ENCODE results near the gene CFAP68. TPM values are rescaled to one million over a fixed set of nuclear protein-coding genes. Genes with fewer than 3 reads are reported as not detected.
"Not testable (repeated sequence)": the region's sequence is repeated elsewhere in the genome, so short reads cannot be mapped to it uniquely, and the experiment has no call there.

CFAP68 gene
- total RNA-seq, 1 donor from 2014 or later: 16.1 TPM

DNA sequence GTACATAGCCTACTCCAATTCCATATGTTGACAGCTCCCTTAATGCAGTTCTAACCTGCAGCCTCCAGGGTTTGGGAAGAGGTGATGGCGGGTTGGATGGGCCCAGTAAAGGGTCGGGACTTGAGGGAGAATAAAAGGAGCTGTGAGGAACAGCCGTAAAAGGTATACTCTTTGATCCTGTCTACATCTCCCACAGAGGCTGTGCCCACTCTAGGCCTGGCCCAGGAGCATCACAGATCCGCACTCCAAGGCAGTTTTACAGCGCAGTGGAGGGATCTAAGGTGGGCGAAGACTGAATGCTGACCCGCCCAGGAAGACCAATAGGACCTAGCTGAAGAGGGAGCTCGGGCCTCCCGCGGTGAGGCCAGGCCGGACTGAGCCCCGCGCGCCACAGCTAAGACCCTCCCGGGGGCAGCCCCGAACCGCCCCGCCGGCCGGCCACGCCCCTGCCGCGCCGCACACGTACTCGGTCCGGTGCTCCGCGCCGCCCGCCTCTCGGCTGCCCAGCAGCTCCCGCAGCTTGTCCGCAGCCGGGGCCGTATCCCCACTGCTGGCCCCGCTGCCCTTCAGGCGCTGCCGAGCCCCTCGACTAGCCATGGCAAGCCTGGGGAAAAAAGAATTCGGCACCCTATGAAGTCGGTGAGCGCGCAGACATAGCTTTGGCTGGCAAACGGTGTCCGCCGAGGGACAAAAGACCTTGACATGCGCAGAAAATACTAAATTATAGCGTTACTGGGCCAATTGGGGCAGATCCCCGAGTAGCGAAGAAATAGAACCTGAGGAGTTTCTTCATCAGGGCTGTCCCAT lies 8.3 kb upstream of the CFAP68 start, which contains the start of gene ALG9:
ALG9 (minus strand) TSS at position 696 of the 807 bp plus-strand sequence; CDS start at position 597, 99 bp downstream.
- DNase-seq: peak; percentile 91

DNA sequence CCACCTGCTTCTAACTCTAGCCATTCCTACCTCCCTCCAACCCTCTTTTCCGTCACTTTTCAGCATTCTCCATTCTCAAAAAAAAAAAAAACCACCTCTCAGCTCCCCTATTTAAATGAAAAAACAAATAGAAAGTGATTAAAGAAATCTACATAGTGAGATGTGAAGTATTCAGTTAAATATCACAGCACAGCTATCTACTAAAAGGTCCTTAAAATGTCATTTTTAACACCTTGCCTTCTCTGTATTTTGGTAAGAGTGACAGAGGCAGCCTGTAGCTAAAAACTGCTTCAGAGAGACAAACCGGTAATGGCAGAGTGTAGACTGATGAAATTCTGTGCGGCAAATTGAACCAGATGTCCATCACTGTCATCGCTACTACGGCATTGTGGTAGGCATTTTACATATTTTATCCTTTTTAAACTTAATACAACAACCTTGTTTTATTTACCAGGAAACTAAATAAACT lies 7.6 kb upstream of the CFAP68 start:
- no peak for DNase-seq

DNA sequence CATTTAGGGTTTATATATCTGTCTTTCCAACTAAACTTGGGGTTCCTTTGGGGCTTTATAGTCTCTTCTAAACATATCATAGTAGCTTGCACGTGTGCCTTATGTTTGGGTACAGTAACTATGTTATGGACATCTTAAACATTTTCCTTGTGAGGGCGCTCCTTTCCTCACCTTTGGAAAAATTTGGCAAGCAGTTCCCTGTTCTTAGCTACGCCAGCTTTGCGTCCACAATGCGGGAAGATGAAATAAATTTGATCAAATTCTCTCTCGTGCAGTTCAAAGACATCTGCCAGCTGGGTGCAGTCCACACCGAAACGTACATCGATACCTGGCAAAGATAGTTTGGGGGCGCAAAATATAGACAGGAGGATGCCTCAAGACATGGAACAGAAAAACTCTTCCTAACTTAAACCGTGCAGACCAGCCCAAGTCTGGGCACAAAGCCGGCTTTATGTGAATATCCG lies 924 bp upstream of the CFAP68 start:
- DNase-seq: no peak

DNA sequence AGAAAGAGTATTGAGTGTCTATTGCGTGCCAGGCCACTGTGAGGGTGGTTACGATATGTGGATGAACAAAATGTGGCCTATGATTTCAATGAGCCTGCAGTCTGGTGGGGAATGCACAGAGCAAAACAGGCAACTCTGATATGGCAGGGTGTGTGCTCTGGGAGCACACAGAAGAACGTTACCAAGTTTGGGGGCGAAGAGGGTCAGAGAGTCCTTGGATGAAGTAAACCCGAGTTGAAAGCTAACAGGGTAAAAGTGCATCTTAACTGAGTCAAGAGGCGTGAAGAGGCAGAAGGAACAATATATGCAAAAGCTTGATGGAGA lies 258 bp downstream of the CFAP68 start:
- no peak for DNase-seq

DNA sequence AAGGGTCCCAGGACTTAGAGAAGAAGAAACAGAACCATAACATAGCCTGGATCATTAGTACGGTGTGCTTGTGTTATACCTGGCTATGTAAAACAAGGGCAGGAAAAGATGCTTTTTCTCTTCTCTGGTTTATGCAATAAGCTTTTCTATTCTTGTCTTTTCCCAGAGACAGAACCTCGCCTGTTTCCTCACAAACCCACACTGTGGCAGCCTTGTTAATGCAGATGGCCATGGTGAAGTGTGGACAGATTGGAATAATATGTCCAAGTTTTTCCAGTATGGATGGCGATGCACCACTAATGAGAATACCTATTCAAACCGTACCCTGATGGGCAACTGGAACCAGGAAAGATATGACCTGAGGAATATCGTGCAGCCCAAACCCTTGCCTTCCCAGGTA lies 2.9 kb downstream of the CFAP68 start:
- no peak for DNase-seq

DNA sequence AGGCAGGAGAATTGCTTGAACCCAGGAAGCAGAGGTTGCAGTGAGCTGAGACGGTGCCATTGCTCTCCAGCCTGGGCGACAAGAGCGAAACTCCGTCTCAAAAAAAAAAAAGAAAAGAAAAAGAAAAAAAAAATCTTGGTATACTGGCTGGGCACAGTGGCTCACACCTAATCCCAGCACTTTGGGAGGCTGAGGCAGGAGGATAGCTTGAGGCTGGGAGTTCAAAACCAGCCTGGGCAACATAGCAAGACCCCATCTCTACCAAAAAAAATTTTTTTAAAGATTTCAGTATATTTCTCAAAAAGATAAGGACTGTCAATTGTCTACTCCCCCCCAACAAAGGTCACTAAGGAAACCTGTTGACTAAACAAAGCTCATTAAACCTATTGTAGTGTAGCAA lies 5.7 kb downstream of the CFAP68 start:
- not testable (repeated sequence) for DNase-seq

DNA sequence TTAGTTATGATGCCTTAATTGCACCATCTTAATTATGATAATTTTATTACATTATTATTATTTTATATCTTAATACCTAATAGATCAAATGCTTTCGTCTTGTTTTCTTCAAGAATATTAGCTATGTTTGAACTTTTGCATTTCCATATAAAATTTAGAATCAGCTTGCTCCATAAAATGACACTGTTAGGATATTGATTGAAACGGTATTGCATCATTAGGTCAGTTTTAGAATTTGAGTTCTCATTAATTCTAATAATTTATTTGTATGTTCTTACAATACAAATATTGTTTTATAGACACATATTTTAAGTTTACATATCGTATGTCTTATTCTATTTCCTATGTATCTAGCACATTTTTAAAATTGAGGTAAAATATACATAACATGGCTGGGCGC lies 6.7 kb downstream of the CFAP68 start:
- no peak for DNase-seq

DNA sequence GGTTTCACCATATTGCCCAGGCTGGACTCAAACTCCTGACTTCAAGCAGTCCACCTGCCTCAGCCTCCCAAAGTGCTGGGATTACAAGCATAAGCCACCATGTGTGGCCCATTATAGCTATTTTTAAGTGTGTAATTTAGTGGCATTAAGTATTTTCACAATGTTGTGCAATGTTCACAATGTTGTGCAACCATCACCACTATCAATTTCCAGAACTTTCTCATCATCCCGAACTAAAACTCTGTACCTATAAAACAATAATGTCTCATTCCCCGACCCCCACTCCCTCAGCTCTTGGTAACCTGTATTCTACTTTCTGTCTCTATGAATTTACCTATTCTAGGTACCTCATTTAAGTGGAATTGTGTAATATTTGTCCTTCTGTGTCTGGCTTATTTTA lies 7.5 kb downstream of the CFAP68 start:
- DNase-seq: no peak

DNA sequence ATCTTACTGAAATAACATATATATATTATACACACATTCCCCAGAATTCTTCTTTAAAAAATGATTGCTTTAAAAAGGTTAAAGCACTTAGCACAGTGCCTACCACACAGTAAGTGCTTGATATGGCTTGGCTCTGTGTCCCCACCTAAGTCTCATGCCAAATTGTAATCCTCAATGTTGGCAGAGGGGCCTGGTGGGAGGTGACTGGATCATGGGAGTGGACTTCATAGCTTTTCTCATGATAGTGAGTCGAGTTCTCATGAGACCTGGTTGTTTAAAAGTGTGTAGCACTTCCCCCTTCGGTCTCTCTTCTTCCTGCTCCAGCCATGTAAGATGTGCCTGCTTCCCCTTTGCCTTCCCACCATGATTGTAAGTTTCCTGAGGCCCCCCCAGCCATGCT lies 26.1 kb downstream of the CFAP68 start:
- DNase-seq: peak; percentile 67

DNA sequence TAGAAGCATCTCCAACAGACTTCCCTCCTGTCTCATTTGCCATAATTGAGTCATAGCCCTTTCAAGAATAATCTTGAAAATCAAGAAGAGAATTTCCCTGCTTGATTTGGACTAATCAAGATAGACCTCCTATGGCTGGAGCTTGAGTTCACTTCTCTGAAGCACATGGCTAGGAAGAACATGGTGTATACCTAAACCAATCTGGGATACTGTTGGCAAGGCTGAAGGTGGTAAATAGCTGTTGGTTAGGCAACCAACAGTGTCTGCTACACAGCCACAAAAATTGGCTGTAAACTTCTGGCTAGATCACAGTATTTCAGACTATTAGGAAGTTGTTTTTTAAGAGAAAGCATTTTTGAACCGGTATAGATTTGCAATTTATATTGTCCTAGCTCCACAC lies 27.3 kb downstream of the CFAP68 start:
- DNase-seq: no peak

DNA sequence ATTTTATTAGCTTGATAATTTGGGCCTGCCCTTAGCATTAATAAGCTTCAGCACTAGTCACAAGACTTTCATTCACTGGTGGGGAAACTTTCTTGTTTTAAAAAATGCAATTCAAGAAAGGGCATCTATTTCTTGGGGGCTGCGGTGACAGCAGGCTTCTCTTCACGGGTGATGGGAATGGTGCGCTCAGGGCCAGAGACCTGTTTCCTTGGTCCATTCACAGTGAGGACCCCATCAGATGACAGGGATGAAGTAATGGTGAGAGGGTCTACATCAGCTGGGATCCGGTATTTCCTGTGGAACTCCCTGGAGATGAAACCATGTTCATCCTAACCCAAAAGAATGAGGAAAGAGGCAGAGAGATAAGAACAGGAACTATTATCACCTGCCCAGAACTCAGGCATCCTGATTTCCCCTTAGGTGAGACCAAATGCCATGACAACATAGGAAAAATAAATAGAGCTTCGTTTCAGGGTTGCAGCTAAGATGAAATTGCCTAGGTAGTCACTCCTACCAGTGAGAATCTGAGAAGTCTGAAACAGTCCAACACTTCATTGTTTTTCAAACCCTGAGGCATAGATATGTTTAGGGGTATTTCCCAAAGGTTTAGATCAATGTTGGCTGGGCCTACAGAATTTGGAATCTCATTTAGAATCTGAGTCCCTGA lies 29.4 kb downstream of the CFAP68 start:
- no peak for DNase-seq

DNA sequence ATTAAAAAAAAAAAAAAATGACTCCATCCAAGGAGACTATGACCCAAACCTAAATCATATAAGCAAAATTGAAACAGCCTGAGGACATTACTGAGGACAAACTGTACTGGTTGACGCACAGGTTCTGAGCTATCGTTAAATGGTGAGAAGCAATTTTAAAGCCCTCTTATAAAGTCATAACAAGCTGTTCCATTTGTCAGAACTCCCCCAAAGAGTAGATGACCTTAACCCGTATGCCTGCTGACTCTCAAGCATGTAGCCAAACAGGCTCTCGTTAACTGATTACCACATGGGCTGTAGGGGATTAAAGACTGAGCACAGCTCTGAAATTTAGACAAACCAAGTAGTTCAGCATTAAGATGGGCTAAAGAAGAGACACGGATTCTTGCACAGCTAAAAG lies 30.0 kb downstream of the CFAP68 start:
- no peak for DNase-seq

DNA sequence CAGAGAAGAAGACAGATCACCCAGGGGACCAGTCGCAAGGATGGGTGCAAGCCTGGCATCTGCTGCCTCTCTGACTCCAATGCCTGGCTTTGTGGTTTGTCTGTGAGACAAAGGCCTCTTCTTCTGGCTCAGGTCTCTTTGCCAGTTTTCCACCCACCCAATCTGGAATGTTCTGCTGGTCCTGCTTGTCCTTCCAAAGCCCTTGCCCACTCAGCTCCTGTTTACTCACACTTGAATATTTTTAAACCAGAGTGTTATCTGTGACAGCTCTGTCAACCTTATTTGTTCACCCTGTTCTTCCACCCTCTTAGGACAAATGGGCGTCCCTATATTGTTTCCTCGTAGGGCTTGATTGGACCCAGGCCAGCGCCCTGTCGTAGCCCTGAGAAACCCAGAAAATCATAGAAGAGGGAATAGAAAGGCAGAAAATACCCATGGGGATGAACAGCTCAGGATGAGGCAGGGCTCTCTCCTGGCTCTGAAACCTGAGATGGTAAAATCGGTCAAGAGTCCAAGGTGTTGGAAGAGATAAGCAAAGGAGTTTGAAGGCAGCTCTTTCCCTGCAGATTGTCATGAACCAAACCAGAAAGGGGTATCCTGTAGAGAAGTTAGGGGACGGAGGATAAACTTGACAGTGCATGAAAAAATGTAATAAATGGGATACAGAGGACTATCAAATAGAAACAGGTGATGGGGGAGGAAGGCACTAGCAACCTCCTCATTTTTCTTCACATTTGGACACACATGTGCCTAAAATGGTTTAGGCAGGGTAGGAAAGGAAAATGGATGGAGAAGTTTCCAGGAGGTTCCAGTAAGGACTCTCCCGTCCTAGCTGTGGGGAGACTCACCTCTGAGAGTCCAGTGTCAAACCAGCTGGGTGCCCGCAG lies 31.6 kb downstream of the CFAP68 start:
- DNase-seq: no peak

DNA sequence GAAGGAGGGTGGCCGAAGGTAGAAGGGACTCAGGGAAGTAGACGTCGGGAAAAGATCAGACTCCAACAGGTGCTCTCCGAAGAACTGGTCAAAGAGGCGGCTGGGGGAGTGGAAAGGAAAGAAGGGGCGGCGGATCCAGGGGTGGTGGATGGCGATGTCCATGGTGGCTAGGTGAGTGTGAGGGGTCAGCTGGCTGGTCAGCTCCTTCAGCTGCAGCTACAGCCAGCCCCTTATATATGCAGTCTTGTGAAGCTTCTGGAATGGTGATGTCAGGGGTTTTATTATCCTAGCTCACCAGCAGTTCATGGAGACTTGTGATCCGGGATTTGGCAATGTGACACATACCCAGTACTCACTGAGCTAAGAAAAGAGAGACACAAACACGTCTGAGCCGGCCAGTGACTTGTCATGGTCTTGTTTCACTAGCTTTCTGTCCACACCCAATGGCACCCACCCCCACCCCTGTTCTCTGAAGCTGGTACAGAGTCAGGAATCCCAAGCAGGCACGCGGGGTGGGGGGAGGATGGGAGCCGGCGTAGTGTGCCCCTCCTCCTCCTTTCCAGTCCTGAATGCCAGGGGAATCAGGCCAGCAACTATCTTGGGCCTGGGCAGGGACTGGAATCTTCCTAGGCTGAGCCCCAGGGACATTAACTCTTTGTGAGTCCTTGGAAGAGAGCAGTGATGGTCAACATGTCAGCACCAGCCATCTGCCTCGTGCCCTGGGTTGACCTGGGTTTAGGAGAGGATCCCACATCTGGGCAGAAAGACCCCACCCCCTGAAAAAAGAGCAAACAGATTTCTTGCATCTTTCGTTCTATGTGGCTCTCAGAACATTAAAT lies 32.4 kb downstream of the CFAP68 start, which contains the start of gene CRYAB:
CRYAB (minus strand) TSS at position 208 of the 839 bp plus-strand sequence; CDS start at position 162, 46 bp downstream.
- peak; percentile 95 for DNase-seq

DNA sequence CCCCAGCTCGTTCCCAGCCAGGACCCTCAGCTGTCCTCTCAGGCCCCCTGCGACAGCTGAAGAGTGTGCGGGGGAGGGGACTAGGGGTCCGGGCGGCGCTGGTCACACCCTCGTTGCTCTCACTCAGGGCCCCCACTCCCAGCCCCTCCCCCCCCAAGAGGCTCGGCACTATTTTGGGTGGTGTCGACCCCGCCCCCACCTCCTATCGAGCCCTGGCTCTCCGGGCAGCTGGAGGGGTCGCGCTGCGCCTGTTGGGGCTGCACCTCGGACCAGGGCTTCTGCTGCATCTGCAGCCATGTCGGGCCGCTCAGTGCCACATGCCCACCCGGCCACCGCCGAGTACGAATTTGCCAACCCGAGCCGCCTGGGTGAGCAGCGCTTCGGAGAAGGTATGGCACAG lies 33.2 kb downstream of the CFAP68 start, which contains the start of gene HSPB2:
HSPB2 (plus strand) TSS at position 200 of the 400 bp plus-strand sequence; CDS start at position 296, 96 bp downstream.
- DNase-seq: peak; percentile 88

DNA sequence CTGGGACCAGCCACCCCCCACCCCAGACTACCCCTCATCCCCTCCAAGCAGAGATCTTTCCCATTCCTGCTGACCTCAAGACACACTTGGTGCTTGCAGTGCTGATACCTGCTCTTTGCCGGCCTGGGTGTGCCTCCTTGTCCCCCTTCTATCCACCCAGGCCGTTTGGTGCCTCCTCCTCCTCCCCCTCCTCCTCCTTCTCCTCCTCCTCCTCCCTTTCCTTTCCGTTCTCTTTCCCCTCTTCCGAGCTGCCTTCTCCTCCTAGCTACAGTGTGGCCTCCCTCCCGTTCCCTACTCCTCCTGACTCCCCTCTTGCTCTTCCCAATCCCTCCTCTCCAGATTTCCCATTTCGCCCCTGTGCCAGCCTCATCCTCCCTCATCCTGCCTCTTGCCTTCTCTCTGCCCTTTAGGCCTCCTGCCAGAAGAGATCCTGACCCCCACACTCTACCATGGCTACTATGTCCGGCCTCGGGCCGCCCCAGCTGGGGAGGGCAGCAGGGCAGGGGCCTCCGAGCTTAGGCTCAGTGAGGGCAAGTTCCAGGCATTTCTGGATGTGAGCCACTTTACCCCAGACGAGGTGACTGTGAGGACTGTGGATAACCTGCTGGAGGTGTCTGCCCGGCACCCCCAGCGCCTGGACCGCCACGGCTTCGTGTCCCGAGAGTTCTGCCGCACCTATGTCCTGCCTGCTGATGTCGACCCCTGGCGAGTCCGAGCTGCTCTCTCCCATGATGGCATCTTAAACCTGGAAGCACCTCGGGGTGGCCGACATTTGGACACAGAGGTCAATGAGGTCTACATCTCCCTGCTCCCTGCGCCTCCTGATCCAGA lies 33.9 kb downstream of the CFAP68 start:
- no peak for DNase-seq

DNA sequence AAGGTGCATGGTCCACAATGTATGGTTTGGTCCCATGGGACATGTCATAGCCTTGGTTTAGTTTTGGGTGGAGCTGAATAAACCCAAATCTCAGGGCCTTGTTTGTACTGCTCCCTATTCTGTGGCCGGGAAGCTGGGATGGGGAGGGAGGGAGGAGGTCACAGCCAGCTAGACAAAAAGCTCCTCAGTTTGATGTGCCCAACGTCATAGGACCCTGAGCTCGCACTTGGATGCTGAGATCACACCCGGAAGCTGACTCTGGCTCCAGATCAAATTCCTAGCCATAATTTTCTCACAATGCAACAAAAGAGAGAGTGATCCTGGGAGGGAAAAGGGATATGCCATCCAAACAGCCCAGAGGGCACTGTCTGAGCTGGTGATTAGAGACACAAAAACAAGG lies 34.7 kb downstream of the CFAP68 start:
- peak; percentile 85 for DNase-seq

DNA sequence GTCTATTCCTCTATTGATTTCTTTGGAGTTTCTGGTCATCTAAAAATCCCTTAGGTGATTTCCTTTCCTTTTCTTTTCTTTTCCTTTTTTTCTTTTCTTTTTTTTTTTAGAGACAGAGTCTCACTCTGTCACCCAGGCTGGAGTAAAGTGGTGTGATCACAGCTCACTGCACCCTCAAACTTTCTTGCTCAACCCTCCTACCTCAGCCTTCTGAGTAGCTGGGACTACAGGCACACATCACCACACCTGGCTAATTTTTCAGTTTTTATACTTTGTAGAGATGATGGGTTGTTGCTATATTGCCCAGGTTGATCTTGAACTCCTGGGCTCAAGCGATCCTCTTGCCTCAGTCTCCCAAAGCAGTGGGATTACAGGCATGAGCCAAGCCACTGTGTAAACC lies 37.4 kb downstream of the CFAP68 start:
- no peak for DNase-seq

DNA sequence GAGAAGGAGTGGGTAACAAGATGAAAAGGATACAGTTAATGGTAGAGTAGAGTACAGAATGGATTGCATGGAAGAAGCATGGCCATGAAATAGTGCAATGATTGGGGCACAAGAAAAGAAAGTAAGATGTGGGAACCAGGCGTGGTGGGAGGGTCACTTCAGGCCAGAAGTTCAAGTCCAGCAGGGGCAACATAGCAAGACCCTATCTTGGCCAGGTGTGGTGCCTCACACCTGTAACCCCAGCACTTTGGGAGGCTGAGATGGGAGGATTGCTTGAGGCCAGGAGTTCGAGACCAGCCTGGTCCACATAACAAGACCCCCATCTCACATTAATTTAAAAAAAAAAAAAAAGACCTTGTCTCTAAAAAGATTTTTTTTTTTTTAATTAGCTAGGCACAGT lies 38.0 kb downstream of the CFAP68 start:
- DNase-seq: no peak

DNA sequence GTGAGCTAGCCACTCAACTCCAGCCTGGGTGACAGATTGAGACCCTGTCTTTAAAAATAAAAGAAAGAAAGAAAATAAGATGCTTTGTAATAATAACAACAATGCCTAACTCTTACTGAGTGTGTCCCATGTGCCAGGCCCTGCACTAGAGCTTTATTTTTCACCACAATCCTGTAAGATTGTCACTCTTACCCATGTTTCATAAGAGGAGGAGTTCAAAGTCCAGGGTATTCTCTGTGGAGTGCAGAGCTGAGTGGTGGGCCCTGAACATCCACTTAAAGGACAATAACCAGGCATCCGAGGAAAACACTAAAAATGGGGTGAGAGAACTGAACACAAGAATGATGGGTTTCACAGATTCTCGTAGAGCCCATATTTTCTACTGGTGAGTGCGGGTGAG lies 38.4 kb downstream of the CFAP68 start:
- no peak for DNase-seq

Measured in tongue (tissue), 2 donors.